ENCODE results near the gene R3HDM4.

The R3HDM4 gene

DNA sequence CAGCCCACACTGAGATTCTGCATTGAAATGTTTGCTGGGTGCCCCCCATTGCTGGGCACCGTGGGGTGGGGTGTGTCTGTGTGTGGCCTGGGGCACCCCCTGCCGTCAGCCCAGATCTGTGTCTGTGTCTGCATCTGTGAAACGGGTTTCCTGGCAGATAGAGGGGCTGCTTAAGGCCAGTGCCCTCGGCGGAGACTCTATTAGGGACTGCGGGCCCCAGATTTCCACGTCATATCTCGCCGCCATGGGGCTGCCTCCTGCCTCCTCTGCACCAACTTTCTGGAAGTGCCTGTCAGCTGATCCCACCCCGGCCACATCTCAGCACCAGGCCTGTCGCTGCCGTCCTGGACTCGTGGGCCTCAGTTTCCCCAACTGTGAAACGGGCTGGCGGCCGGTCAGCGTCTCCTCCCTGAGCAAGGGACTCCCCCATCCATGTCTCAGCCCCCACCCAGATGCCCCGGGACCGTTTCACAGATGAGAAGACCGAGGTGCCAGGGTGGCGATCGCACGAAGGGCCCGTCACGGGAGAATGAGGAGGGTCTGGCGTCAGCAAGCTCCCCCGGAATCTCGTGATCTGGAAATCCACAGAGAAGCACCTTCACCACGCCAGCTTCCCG is 34.2 kb upstream of the R3HDM4 start:
- no peak for DNase-seq

DNA sequence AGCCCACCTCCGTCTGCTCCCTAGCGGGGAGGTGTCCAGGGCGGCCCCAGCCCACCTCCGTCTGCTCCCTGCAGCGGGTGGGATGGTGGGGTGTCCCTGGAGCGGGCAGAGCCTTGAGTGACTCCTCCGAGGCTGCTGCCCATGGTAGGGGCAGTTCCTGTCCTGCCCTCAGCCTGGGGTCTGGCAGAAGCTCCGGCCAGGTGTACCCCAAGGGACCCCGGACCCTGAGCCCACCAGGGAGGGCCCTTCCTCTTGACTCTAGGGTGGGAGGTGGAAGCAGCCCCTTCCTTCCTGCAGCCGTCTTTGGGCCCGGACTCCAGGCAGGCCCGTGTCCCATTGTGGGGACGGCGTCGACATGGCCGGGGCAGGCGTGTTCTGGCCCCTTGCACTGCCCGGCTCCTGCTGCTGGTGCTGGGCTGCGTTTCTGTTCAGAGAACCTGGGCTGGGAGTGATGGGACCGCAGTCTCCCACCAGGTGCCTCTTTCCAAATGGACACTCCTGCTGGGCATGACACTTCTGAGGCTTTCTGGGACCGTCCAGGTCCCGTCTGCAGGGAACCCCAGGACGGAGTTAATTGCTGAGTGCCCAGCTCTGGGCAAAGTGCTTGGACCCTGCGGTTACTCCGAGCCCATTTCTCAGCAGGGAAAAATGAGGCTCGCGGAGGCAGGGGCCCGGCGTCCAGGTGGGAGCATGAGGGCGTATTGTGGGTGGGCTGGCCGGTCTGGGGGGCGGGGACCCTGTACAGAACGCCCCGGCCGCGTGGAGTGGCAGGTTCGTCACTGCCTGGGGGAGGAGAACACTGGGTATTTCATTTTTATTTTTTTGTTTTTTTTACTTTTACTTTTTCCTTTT is 32.6 kb upstream of the R3HDM4 start:
- no peak for DNase-seq

DNA sequence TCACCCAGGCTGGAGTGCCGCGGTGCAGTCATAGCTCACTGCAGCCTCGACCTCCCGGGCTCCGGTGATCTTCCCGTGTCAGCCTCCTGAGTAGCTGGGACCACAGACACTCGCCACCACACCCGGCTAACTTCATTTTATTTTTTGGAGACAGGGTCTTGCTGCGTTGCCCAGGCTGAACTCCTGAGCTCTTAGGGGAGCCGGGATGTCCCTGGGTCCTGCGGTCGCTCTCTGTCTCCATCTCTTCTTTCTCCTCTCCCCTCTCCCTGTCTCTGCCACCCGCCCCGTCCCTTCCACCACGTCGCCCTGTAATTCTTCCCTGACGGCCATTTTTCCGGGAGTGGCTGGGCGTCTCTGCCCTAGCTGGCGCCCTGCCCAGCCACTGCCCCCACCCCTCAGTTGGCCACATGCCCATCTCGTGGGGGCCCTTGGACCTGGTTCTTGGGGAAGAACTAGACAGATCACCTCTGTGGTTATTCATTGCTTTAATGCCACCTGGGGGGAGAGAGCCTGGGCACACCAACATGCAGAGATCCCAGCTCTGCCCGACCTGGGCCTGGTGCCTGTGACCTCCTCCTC is 31.7 kb upstream of the R3HDM4 start:
- no peak for DNase-seq

DNA sequence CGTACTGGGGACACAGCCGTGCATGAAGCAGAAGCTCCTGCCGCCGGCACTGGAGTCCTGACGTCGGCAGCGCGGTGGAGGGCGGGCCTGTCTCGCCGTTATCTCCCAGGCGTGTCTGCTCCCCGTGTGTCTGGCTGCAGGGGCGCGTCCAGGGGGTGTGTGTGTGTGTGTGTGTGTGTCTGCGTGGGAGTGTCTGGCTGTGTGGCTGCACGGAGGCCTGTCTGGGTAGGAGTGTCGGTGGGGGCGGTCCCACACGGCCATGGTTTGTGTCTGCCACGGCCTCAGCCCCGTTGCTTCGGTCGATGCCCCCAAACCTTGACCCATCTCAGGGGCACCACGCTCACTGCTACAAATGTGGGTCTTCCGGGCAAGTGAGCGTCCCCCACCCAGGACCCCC is 31.1 kb upstream of the R3HDM4 start:
- DNase-seq: no peak

DNA sequence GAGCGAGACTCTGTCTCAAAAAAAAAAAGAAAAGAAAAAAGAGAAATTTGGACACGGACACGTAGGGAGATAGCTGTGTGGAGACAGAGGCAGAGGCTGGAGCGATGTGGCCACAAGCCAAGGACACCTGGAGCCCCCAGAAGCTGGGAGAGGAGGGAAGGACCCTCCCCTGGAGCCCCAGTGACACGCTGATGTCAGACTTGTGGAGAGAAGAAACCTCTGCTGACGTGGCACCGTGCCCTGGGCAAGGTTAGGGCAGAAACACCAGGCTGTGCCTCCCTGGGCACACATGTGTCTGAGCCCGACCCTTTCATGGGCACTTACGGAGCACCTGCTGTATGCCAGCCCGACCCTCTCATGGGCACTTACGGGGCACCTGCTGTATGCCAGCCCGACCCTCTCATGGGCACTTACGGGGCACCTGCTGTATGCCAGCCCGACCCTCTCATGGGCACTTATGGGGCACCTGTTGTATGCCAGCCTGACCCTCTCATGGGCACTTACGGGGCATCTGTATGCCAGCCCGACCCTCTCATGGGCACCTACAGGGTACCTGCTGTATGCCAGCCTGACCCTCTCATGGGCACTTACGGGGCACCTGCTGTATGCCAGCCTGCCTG is 30.6 kb upstream of the R3HDM4 start:
- no peak for DNase-seq

DNA sequence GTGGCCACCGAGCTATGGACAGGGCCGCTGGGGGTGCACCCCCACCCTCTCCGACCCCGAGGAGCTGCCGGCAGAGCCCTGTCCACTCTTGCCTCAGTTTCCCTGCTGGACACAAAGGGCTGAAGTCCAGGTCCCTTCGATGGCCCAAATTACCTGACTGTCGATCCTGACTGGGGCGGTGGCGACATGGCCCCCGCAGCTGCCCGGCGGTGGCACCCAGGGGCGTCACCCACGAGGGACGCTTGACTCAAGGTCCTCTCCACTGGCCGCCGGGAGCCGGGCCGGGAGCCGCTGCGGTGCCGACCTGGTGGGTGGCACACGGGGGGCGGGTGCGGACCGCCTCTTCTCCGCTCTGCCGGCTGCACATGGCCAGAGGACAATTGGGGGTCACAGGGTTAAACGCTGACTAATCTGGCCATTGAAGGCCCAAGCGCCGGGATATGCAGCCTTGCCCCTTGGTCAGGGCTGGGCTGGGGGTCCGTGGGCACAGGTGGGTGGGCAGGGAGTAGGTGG is 29.2 kb upstream of the R3HDM4 start:
- no peak for DNase-seq

DNA sequence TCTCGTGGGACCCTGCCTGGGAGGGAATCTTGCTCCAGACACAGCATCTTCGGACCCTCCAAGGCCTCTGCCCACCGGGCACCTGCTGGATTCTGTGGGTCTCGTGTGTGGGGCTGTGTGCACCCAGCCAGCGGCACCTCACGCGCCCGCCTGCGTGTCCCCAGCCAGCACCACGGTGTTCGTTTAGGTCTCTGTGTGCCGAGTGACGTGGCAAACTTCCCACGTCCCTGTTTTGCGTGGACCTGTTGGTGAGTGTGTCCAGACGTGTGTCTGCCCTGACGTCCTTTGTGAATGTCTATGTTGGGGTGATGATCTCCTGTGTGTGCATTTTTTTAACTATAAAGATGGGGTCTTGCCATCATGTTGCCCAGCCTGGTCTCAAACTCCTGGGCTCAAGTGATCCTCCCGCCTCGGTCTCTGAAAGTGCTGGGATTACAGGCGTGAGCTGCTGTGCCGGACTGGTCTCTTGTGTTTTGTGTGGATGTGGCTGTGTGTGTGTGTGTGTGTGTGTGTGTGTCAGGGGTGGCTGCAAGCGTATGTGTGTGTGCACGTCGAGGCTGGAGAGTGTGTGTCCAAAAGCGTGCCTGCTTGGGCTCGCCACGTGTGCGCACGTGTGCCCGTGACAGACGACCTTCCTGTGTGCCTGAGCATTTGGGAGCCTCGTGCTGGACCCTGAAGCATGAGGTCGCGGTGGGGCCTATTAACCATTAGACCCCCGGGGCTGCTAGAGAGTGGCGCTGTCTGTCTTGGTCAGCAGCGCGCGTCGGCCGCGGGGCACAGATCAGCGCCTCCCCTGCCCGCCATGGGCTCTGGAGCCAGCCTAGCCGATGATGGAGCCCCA is 28.5 kb upstream of the R3HDM4 start:
- DNase-seq: no peak

DNA sequence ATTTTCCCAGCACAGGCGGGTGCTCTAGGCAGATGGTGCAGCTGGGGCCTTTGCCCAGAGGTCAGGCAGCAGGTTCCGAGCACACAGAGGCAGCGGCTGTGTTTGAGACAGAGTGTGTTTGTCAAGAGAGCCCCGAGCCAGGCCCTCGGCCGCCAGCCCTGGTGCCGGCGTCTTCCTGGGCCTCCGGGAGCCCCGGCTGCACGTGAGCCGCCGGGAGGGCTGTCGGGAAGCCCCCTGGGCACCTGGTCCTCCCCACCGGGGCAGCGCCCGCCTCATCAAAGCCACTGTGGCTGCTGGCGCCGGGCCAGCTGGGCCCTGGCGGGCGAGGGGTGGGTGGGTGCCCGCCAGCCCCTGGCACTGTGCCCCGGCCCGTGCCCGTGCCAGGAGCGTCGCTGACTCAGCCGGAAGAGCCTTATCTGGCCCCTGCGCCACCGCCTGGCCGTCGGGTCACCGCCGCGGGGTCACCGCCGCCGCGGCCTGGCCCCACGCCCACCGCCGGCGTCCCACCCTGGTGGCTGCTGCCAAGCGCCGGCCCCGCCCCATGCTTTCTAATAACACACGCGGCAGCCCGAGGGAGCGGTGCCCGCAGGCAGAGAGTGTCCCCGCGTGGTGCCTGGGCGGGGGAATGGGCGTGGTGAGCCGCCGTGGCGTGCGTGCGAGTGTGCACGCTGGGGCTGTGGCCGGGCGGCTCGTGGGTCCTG is 27.7 kb upstream of the R3HDM4 start:
- DNase-seq: peak; percentile 61

DNA sequence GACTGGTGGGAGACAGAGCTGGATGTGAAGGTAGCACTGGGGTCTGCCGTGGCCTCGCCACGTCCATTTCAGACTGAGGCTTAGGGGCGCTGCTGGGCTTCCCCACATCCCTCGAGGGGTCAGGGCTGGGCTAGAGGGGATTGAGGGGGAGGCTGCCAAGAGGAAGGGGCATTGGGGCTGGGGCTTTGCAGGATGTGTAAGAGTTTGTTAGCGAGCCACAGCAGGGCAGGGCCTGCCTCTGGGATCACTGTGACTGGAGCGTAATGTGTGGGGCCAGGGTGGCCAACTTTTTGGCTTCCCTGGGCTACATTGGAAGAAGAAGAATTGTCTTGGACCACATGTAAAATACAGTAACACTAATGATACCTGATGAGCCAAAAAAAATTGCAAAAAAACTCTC is 26.9 kb upstream of the R3HDM4 start:
- DNase-seq: no peak

DNA sequence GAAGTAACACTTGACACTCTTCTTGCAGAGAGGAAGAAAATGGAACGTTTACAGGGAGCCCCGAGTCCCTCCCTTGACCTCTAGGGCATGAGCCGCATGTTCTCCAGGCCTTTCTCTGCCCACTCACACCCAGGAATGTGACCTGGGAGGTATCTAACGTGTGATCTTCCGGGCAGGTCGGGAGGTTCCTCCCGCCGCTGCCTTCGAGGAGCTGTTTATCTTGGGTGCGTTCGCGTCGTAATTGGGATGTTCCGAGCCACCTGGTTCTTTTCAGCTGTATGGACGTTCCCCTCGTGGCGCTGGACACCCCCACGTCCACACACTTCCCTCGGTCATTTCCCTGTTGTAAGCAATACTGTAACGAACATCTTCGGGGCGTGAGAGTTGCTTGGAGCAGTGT is 26.4 kb upstream of the R3HDM4 start:
- no peak for DNase-seq

DNA sequence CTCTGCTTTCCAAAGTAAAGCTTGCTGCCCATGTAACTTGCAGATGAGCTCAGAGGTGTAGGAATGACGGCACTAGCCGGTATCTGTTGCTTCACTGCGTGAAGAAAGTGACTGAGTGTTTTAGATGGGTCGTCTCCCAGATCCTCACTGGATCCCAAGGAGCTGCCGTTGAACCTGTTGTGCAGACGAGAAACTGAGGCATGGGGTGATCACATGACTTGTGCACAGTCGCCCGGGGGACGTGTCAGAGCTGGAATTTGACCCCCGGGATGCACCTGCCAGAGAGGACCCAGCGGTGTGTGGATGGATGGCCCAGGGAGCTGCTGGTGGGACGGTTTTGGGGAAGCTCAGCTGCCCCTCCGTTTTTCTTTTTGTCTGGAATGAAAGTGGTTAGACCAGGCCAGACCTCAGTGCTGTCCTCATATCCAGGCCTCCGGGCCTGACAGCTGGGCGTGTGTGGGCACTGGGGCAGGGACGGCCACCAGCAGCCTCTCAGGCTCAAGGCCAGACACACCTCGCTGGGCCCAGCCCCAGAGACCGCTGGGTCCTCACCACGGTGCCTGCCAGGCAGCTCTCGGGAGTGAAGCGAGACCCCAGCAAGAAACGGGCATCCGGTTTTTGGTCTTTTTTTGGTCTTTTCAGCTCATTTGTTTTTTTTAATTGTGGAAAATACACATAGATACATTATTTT is 25.4 kb upstream of the R3HDM4 start:
- no peak for DNase-seq

DNA sequence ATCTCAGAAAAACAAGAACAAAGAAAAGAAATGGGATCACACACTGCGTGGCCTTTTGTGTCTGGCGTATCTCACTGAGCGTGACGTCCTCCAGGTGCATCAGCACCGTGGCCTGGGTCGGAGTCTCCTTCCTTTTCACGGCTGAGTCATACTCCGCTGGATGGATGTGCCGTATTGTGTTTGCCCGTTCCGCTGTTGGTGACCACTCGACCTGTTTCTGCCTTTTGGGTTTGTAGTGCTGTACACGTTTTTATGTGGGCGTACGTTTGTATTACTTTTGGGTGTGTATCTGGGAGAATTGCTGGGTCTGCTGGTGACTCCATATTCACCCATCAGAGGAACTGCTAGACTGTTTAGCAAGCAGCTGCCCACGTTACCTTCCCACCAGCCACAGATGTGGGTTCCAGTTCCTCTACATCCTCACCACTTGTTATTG is 24.3 kb upstream of the R3HDM4 start:
- DNase-seq: no peak

DNA sequence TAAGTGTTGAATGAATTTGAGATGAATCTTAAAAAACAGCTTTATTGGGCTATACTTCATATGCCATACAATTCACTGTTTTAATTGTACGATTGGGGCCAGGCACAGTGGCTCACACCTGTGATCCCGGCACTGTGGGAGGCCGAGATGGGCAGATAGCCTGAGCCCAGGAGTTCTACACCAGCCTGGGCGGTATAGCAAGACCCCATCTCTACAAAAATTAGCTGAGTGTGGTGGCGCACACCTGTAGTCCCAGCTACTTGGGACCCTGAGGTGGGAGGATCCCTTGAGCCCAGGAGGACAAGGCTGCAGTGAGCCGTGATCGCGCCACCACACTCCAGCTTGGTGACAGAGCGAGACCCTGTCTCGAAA is 23.1 kb upstream of the R3HDM4 start:
- no peak for DNase-seq

DNA sequence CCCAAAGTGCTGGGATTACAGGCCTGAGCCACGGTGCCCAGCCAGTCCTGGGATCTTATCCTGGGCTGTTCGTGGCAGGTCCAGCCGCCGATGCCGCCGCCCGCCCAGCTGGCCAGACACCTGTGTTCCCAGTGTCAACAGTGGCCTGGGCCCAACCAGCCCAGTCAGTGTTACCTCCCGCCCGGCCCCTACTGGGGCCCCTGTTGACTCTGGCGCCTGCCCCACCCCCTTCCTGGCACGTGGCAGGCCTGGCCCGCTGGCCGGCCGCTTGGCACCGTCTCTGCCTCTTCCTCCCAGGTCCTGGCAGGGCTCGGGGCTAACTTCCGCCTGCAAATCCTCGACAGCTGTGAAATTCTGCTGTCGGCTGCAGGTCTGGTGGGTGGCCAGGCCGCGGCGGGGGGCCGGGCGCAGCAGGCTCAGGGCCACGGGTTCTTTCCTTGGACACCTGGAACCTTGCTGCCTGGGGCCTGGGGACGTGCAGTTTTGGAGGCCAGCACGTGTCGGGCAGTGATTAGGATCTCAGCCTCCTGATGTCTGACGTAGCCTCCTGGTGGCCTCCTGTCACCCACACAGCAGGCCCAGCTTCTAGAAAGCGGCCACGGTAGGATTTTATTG is 22.0 kb upstream of the R3HDM4 start:
- DNase-seq: no peak

DNA sequence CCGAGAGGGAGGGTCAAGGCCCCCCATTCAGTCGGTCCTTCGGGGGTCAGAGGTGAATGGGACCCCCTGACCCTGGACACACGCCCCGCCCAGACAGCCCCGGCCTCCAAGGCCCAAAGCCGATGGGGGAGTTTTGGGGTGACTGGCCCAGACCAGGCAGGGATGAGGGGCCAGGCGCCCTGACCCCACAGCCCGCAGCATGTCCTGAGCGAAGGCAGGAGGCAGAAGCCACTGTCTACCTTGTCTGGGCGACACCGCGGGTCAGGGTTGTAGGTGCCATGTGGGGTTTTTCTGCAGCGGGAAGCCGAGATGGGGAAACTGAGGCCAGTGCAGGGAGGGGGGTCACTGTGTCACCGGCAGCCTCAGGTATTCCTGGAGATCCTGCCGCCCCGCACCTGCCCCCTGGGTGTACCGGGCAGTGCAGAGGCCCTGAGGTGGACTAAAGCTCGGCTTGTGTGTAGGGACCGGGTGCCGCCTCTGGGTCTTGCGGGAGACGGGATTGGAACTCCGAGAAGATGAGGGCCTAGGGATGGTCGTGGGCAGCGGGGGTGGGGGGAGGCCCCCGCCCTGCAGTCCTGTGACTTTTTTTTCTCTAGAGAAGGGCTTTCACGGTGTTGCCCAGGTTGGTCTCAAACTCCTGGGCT is 21.3 kb upstream of the R3HDM4 start:
- no peak for DNase-seq

DNA sequence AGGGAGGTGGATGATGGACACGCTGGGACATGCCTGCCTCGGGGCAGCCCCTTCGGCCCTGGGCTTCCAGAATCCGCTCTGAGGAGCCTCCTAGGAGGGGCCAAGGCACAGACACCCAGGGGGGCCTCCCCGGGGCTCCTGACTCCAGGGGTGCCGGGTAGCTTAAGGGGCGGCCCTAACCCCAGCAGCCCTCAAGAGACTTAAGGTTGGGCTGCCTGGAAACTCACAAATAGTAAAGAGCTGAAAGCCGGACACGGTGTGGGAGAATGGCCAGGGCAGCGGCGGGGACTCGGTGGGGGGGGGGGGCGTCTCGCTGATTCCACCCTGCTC is 20.5 kb upstream of the R3HDM4 start:
- no peak for DNase-seq

DNA sequence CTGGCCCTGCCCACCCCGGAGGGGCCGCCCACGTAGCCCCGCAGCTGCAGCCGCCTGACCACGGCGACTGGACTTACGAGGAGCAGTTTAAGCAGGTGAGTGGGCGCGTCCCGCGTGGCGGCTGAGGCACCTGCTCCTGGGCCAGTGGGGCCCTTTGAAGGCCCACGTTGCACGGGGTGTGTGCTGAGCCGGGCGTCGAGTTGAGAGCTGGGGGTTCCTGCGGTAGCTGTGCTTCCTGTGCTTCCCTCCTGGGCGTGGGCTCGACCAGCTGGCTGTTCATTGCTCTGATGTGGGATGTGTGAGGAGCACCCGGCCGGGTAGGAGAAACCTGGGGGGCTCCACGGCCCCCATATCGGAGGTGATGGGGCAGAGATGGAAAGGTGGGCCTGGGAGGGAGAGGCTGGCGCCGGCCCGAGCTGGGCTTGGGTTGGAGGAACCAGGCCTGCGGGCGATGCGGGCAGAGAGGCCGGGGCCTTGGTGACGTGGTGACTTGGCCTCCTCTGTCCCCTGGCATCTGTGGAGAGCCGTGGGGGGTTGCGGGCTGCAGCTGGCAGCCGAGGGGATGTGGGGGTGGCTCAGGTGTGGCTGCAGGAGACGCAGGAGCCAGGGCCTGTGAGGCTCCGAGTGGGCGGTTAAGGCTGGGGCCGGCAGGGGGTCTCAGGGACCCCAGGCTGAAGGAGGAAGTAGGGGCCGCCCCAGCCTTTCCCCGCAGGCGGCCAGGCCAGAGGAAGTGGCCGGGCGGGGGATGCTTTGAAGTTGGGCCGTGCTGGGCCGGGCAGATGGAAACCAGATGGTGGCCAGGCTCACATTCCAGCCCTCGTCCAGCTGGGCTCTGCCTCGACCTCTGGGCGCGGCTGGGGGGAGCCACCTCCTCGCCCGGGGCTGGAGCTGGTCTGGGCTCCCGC is 19.9 kb upstream of the R3HDM4 start:
- no peak for DNase-seq

DNA sequence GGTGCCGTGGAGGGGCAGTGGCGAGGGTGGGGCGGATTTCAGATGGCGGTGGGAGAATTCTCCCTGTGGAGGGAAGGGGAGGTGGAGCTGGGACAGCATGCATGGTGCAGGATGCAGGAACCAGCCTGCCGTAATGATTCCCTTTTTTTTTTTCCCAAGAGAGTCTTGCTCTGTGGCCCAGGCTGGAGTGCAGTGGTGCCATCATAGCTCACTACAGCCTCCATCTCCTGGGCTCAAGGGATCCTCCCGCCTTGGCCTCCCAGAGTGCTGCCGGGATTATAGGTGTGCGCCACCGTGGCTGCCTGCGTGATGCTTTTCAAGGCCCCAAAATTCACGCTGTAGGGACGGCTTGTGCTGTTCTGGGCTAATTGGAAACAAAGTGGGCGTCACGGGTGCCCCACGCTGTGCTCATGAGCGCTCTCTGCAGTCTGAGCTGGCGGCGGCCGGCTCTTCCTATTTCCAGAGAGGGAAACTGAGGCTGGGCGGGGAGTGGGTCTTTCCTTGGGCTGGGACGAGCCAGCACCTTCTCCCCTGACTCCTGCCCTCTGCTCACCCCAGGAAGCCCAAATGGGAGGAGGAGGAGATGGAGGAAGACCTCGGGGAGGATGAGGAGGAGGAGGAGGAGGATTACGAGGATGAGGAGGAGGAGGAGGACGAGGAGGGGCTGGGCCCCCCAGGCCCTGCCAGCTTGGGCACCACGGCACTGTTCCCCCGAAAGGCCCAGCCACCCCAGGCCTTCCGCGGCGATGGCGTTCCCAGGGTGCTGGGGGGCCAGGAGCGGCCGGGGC is 19.0 kb upstream of the R3HDM4 start:
- DNase-seq: no peak

DNA sequence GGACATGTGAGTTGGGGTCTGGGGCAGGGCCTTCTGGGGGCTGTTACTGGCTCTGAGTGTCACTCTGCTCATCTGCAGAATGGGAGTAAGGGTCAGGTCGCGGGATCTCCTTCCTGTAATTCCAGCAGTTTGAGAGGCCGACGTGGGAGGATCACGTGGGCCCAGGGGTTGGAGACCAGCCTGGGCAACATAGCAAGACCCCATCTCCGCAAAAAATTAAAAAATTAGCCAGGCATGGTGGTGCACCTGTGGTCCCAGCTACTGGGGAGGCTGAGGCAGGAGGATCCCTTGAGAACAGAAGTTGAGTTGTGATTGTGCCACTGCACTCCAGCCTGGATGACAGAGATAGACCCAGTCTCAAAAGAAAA is 16.9 kb upstream of the R3HDM4 start:
- DNase-seq: no peak

All from effector CD4-positive, alpha-beta T cell (primary cell).